Measurements from ENCODE around the gene MET.

The MET gene

DNA sequence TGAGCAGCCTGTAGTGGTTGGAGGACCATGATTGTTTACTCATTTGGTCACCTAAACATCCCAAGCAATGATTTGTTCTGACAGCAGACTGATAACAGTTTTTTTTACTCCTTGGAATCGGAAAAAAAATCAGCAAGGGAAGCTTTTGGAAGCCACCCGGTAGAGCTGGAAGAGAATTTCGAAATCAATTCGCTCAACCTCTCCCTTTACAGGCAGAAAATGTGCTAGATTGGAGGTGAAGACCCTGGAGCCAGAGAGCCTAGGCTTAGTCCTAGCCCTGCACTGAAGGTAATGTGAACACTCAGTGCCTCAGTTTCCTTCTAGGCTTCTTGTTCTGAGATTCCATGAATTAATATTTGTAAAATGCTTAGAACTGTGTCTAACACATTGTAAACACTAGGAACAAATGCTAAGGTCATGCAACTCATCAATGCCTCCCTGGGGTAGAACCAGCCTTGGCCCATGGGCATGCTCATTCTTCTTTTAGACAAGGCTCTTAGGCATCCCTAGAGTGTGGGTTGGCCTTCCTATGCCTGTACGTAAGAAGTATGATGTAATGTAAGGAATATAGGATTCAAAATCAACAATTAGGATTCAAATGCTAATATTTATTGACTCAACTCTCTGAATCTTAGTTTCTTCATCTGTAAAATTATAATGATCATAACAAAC, 52.7 kb downstream of the MET start:
- Histone ChIP-seq H3K9me3 (ENCODE audit: control insufficient read depth, low read length) (no peaks in the 10 kb centered on the region), H3K4me1 (ENCODE audit: control insufficient read depth, insufficient read depth, low read length) (no peaks in the 10 kb centered on the region), H3K4me3 (ENCODE audit: insufficient read depth, low read depth, low read length) (no peak overlapping the region), H3K36me3 (ENCODE audit: control insufficient read depth, insufficient read depth, low read length) (no peaks in the 10 kb centered on the region), H3K27ac (ENCODE audit: insufficient read depth, low read depth, low read length, poor library complexity, severe bottlenecking) (no peak overlapping the region), H3K27me3 (ENCODE audit: control insufficient read depth, insufficient read depth, low read length, poor library complexity, severe bottlenecking) (no peaks in the 10 kb centered on the region)
- 94 to 97% methylated on average over 4 of the region's 5 CpGs for WGBS, 2 experiments

DNA sequence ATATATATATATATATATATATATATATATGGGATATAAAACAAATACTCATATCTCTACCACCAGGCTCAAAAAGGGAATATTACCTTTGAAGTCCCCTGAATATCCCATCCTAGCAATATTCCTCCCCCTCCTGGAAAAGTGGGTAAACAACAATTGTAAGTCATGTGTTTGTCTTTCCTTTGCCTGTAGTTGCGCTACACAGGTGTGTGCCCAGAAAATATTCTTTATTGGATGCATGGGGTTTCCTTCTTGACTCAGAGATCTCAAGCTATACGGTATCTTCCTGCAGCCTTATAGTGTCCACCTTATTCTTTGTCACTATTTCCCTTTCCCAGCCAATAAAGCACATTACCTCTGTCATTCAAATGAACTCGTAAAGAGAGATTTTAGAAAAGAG, 54.2 kb downstream of the MET start:
- no peak overlapping the region for H3K27ac ChIP-seq (ENCODE audit: insufficient read depth, low read depth, low read length, poor library complexity, severe bottlenecking)
- H3K36me3 ChIP-seq (ENCODE audit: control insufficient read depth, insufficient read depth, low read length): no peaks in the 10 kb centered on the region
- 93 to 97% methylated on average over 3 of the region's 3 CpGs for WGBS, 2 experiments
- no peaks in the 10 kb centered on the region for H3K4me1 ChIP-seq (ENCODE audit: control insufficient read depth, insufficient read depth, low read length)
- H3K4me3 ChIP-seq (ENCODE audit: insufficient read depth, low read depth, low read length): no peak overlapping the region
- no peaks in the 10 kb centered on the region for H3K27me3 ChIP-seq (ENCODE audit: control insufficient read depth, insufficient read depth, low read length, poor library complexity, severe bottlenecking)
- H3K9me3 ChIP-seq (ENCODE audit: control insufficient read depth, low read length): no peaks in the 10 kb centered on the region

DNA sequence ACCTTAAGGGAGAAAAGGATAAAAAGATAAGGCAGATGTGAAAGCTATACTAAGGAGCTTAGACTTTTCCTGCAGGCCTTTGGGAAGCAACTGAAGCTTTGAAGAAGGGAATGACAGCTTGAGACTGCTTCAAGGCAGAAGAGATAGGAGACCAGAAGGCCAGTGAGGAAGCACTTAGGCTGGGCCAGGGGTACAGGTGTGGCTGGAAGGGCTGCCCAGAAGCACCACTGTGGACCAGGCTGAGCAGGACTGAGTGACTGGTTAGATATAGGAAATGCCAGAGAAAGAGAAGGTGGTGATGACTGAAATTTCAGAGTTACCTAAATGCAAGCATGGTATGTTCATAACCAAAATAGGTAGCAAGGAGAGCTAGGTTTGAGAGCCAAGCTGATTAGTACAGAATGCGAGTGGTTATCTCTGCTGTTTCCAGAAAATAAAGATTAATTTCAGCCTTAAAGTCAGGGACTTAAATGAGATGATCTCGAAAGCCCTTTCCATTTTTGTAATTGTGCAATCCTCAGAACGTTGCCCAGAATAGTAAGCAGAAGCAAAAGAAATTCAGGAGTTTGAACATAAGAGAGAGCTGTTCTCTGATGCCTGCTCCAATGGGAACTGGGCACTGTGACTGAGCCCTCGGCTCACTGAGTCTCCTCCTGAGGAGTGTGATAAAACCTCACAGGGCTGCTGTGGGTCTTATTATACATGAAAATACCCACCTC, 54.9 kb downstream of the MET start:
- no peaks in the 10 kb centered on the region for H3K27me3 ChIP-seq (ENCODE audit: control insufficient read depth, insufficient read depth, low read length, poor library complexity, severe bottlenecking)
- 88 to 90% methylated on average over 4 of the region's 4 CpGs for WGBS, 2 experiments
- H3K36me3 ChIP-seq (ENCODE audit: control insufficient read depth, insufficient read depth, low read length): no peaks in the 10 kb centered on the region
- H3K4me1 ChIP-seq (ENCODE audit: control insufficient read depth, insufficient read depth, low read length): no peaks in the 10 kb centered on the region
- no peak overlapping the region for H3K27ac ChIP-seq (ENCODE audit: insufficient read depth, low read depth, low read length, poor library complexity, severe bottlenecking)
- no peak overlapping the region for H3K4me3 ChIP-seq (ENCODE audit: insufficient read depth, low read depth, low read length)
- H3K9me3 ChIP-seq (ENCODE audit: control insufficient read depth, low read length): no peaks in the 10 kb centered on the region

DNA sequence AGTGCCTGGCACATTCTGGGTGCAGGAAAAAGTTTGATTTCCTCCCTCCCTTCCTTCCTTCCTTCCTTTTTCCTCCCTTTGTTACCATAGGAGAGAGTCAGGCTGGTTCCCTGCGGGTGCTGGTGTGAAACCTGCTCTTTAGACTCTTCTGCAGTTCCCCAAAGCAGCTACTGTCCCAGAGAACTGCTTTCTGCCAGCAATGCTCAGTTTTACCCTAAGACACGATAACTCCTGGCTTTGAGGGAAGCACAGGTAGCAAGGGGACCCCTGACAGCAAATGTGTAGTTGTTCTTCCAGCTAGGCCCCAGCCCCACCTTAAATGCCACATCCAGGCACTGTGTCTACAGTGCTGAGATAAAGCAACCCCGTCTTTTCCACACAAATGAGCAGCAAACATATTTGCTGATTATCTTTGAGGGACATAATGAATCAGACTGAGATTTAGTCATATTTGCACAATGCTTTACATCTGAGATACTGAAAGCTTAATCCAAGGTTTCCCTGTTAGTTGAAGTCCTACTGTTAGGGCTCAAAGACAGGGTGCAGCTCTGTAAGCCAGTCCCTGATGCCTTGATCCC, 55.5 kb downstream of the MET start:
- WGBS, 2 experiments: 88 to 91% methylated on average over 3 of the region's 3 CpGs
- H3K4me1 ChIP-seq (ENCODE audit: control insufficient read depth, insufficient read depth, low read length): no peaks in the 10 kb centered on the region
- no peak overlapping the region for H3K27ac ChIP-seq (ENCODE audit: insufficient read depth, low read depth, low read length, poor library complexity, severe bottlenecking)
- H3K4me3 ChIP-seq (ENCODE audit: insufficient read depth, low read depth, low read length): no peak overlapping the region
- H3K9me3 ChIP-seq (ENCODE audit: control insufficient read depth, low read length): no peaks in the 10 kb centered on the region
- no peaks in the 10 kb centered on the region for H3K36me3 ChIP-seq (ENCODE audit: control insufficient read depth, insufficient read depth, low read length)
- no peaks in the 10 kb centered on the region for H3K27me3 ChIP-seq (ENCODE audit: control insufficient read depth, insufficient read depth, low read length, poor library complexity, severe bottlenecking)

DNA sequence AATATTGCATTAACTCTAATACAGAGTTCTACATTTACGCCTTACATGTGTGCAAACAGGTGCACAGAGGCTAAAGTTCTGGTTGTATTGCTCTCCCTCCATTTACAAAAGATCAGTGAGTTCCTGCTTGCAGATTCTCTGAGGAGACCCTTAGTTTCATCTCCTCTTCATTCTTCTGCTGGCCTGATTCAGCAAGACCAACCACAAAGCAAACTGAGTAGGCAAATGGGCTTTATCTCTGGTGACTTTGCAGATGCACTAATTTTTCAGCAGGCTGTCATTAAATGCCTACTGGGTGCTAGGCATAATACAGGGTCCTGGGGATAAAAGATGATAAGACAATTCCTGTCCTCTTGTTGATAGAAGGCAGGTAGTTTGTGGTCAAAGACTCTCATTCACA, 56.4 kb downstream of the MET start:
- no peaks in the 10 kb centered on the region for H3K4me1 ChIP-seq (ENCODE audit: control insufficient read depth, insufficient read depth, low read length)
- no peak overlapping the region for H3K4me3 ChIP-seq (ENCODE audit: insufficient read depth, low read depth, low read length)
- H3K27me3 ChIP-seq (ENCODE audit: control insufficient read depth, insufficient read depth, low read length, poor library complexity, severe bottlenecking): no peaks in the 10 kb centered on the region
- no peak overlapping the region for H3K27ac ChIP-seq (ENCODE audit: insufficient read depth, low read depth, low read length, poor library complexity, severe bottlenecking)
- H3K36me3 ChIP-seq (ENCODE audit: control insufficient read depth, insufficient read depth, low read length): no peaks in the 10 kb centered on the region
- 97 to 100% methylated on average over 1 of the region's 1 CpG for WGBS, 2 experiments
- no peaks in the 10 kb centered on the region for H3K9me3 ChIP-seq (ENCODE audit: control insufficient read depth, low read length)

DNA sequence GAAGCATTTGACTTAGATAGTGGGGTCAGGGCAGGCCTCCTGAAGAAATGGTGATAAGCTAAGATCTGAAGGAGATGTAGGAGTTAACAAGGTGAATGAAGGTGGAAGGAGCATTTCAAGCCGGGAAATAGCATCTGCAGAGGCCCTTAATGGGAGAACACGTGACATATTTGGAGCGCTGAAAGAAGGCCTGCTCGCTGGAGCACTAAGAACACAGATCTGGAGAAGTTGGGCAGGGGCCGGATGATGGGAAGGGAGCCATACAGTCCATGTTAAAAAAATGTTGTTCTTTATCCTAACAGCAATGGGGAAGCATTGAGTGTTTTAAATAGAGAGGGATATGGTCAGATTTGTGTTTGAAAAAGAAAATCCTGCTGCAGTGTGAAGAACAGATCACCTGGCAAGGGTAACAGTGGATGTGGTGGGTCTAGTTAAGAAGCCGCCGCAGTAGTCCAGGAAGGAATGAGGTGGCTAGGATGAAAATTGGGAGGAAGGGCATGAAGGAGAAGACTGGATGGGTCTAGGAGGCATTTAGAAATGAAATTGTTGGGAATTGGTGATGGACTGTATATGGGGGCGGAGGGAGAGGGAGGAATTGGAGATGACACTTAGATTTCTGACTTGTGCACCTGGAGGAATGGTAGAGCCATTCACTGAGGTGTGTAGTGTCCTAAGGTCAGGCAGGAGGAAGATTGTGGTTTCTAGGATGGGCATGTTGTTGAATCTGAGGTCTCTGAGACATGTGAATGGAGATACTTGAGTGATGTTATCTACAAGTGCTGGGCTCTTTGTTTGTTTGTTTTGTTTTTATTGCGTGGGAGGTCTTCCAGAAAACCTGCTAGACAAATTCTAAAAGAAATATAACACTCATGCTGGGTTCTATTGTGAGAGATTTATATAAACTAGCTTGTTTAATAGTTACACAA, 58.4 kb downstream of the MET start:
- Histone ChIP-seq H3K36me3 (ENCODE audit: control insufficient read depth, insufficient read depth, low read length) (no peaks in the 10 kb centered on the region), H3K9me3 (ENCODE audit: control insufficient read depth, low read length) (no peaks in the 10 kb centered on the region), H3K4me3 (ENCODE audit: insufficient read depth, low read depth, low read length) (no peak overlapping the region), H3K27ac (ENCODE audit: insufficient read depth, low read depth, low read length, poor library complexity, severe bottlenecking) (no peak overlapping the region), H3K27me3 (ENCODE audit: control insufficient read depth, insufficient read depth, low read length, poor library complexity, severe bottlenecking) (no peaks in the 10 kb centered on the region), H3K4me1 (ENCODE audit: control insufficient read depth, insufficient read depth, low read length) (no peaks in the 10 kb centered on the region)
- WGBS, 2 experiments: 95 to 96% methylated on average over 8 to 9 of the region's 9 CpGs

DNA sequence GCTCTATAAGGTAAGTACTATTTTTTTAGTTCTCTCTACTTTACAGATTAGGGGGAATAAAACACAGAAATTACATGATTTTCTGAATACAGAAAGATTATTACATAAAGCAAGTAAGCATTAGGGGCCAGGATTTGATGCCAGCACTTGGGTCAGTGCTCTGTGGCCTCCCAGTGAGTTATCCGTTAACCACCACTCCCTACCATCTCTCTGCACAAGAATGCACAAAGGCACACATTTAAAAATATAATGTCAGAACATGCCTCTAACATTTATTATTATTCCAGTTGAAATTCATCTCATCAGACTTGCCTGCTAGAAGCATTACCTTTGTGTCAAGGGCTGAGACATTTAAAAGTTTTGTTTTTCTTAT, 59.0 kb downstream of the MET start:
- Histone ChIP-seq H3K36me3 (ENCODE audit: control insufficient read depth, insufficient read depth, low read length) (no peaks in the 10 kb centered on the region), H3K4me1 (ENCODE audit: control insufficient read depth, insufficient read depth, low read length) (no peaks in the 10 kb centered on the region), H3K27ac (ENCODE audit: insufficient read depth, low read depth, low read length, poor library complexity, severe bottlenecking) (no peak overlapping the region), H3K4me3 (ENCODE audit: insufficient read depth, low read depth, low read length) (no peak overlapping the region), H3K27me3 (ENCODE audit: control insufficient read depth, insufficient read depth, low read length, poor library complexity, severe bottlenecking) (no peaks in the 10 kb centered on the region), H3K9me3 (ENCODE audit: control insufficient read depth, low read length) (no peaks in the 10 kb centered on the region)
- 91 to 92% methylated on average over 1 of the region's 1 CpG for WGBS, 2 experiments

DNA sequence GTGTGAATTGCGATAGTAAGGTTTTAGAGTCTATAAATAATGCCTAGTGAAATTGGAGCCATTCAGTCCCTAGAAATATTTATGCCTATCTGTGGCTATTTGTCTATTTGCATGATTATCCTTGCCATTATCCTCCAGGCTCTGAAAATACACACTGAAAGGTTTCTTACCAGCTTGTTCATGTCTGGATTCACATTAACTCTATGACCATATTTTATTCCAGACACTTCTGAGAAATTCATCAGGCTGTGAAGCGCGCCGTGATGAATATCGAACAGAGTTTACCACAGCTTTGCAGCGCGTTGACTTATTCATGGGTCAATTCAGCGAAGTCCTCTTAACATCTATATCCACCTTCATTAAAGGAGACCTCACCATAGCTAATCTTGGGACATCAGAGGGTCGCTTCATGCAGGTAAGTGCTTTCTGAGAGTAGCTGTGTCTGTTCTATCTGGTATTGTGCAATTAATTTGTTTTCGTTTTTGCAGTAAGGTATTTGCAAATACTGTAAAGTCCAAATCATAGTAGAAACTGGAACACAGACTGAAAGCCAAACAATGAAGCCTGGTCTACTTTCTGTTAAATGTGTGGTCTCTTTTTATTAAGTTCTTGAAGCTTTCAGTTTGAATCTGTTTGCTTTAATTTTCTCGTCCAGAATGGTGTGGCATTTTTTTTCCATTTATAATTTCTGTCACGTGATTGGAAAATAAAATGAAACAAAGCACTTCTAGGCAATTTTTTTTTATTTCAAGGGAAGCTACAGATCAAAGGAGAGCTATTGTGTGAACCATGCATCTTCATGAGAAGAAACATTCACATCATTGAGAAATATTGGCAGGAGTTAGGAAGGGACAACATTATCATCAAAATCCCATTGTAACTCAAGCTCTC, 59.7 kb downstream of the MET start:
- Histone ChIP-seq H3K27me3 (ENCODE audit: control insufficient read depth, insufficient read depth, low read length, poor library complexity, severe bottlenecking) (no peaks in the 10 kb centered on the region), H3K36me3 (ENCODE audit: control insufficient read depth, insufficient read depth, low read length) (no peaks in the 10 kb centered on the region), H3K4me1 (ENCODE audit: control insufficient read depth, insufficient read depth, low read length) (no peaks in the 10 kb centered on the region), H3K4me3 (ENCODE audit: insufficient read depth, low read depth, low read length) (no peak overlapping the region), H3K27ac (ENCODE audit: insufficient read depth, low read depth, low read length, poor library complexity, severe bottlenecking) (no peak overlapping the region), H3K9me3 (ENCODE audit: control insufficient read depth, low read length) (no peaks in the 10 kb centered on the region)
- 90 to 94% methylated on average over 12 of the region's 12 CpGs for WGBS, 2 experiments

DNA sequence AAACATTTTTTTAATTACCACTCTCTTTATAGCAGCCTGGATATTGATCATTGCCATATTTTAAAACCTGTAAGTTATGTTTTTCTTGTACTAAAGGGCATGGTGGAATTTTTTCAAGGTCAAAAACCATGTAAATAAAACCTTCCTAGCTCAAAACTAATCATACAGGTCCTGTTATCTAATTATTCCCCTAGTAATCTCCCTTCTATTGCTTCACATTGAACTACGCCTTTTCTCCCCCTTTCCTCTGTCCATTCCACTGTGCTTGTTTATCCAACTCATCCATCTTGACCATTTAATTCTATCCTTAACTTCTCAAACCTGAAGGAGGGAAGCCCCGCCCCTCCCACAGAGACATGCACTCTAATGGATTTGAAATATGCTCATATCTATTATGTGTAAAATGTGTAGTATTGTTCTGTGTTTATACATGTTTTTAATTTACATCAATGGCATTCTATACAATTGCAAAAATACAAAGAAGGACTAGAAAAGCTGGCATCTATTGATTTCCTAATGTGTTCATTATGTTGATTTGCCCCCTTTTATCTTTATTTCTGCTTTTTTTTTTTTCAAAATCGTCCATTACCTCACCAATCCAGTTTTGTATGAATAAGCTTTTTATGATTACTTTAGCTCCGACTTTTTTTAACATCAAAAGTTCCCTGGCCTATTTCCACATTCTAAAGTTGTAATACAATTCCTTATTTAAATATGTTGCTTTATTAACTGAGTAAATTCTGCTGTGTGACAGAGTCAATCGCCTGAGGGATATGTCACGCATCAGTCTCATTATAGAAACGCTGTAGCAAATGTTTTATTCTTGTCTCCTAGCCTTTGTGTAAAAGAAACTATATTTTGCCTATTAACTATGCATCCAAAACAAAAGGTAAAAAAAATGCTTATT, 61.0 kb downstream of the MET start:
- WGBS, 2 experiments: 96 to 98% methylated on average over 3 to 5 of the region's 7 CpGs
- Histone ChIP-seq H3K4me3 (ENCODE audit: insufficient read depth, low read depth, low read length) (no peak overlapping the region), H3K4me1 (ENCODE audit: control insufficient read depth, insufficient read depth, low read length) (no peaks in the 10 kb centered on the region), H3K27ac (ENCODE audit: insufficient read depth, low read depth, low read length, poor library complexity, severe bottlenecking) (no peak overlapping the region), H3K36me3 (ENCODE audit: control insufficient read depth, insufficient read depth, low read length) (no peaks in the 10 kb centered on the region), H3K27me3 (ENCODE audit: control insufficient read depth, insufficient read depth, low read length, poor library complexity, severe bottlenecking) (no peaks in the 10 kb centered on the region), H3K9me3 (ENCODE audit: control insufficient read depth, low read length) (no peaks in the 10 kb centered on the region)
